NOMO-1 treated with DMSO at 0.1 percent for 48 hours (cell line): ENCODE data around the gene ZNF316.
"Not testable (repeated sequence)": the region's sequence is repeated elsewhere in the genome, so short reads cannot be mapped to it uniquely, and the experiment has no call there.

Source experiments
- DNase-seq: peaks from one replicate; lab custom pipeline; 2025; ENCODE audit not compliant: unreplicated experiment; lab: John Stamatoyannopoulos, UW

Gene ZNF316

DNA sequence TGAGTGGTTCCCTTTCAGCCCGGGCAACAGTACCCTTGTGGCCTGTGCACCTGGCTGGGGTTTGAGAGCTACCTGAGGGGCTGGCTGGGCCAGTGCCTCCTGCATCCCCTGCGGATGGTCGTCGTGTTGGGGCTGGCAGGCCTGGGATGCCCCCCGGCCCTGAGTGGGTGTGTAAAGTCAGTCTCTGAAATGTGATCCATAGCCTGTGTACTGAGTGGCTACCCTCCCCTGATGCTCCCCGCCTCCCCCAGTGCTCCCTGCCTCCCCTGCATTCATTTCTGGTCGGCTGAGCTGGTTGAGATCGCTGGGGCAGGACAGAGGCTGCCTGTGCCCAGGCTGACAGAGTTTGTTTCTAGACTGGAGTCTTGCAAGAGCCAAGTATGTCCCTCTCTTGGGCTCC, 9.3 kb downstream of the ZNF316 start:
- DNase-seq = no peak

DNA sequence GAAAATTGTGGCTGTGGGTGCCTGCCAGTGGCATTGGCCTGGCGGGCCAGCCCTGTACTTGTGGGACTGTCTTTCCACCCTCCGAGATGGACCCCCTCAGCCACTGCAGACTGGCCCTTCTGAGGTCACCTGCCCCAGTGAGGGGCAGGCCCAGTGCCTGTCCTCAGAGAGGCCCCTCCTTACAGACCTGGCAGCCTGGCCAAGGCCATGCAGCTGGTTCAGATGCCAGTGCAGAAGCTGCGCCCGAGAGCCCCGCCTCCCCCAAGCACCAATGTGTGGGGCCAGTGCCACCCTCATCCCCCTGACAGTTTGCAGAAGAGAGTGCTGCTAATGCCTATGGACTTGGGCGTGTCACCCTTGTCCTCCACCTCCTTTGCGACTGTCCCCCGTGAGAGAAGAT, 10.0 kb downstream of the ZNF316 start:
- DNase-seq = no peak

DNA sequence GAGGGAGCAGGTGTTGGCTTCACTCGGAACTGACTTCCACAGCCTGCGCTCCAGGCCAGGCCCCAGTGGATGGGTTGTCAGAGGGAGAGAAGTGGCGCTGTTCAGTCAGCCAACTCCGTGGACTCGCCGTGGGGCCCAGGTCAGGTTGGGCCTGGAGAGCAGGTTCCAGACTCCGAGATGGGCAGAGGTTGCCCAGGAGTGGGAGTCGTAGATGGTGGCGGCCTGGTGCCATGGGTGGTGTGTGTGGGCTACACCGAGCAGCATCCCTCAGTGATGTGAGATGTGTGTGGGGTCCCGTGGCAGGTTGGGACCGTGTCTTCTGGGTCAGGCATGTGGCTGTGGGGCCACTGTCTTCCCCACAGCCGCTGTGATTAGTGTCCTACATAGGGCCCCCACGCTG, 10.4 kb downstream of the ZNF316 start:
- no peak for DNase-seq

DNA sequence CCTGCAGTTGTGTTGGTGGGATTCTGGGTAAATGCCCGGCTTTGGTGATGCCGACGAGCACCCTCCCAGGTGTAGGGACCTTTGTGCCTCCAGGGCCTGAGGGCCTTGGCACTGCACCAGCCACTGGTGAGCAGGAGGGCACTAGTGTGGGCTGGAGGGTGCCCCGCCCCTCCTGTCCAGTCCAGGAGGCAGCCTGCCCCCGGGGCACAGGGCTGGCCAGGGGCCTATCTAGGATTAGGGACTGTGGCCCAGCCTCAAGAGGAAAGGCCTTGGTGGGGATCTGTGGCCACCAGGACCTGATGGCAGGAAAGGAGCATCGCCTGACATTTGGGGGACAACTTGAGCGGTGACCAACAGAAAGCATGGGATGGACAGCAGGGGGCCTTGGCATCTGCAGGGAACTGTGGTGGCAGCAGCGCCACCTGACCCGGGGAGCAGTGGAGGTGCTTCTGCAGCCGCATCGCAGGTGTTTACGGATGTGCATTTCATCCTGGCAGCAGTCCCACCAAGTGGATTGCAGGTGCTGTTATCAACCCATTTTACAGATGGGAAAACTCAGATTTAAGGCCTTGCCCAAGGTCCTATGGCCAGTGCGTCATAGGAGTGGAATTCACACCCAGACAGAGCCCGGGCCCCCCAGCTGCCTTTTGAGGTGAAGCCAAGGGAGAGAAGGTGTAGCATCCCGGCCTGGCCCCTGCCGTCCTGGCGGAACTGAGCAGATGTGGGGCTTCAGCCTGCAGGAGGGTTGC, 11.1 kb downstream of the ZNF316 start:
- DNase-seq = no peak

DNA sequence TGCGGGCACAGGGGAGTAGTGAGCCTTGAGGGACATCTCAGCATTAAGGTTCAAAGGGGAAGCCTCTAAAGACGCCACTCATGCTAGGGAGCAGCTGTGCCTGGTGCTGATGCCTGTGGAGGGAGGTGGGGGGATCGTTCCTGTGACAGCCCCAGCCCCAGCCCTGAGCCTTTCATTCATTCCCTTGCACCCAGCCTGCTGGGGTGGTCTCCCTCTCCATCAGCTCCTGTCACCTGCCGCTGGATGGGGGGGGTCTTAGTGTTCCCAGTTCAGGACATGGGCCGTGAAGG, 11.6 kb downstream of the ZNF316 start:
- DNase-seq = no peak

DNA sequence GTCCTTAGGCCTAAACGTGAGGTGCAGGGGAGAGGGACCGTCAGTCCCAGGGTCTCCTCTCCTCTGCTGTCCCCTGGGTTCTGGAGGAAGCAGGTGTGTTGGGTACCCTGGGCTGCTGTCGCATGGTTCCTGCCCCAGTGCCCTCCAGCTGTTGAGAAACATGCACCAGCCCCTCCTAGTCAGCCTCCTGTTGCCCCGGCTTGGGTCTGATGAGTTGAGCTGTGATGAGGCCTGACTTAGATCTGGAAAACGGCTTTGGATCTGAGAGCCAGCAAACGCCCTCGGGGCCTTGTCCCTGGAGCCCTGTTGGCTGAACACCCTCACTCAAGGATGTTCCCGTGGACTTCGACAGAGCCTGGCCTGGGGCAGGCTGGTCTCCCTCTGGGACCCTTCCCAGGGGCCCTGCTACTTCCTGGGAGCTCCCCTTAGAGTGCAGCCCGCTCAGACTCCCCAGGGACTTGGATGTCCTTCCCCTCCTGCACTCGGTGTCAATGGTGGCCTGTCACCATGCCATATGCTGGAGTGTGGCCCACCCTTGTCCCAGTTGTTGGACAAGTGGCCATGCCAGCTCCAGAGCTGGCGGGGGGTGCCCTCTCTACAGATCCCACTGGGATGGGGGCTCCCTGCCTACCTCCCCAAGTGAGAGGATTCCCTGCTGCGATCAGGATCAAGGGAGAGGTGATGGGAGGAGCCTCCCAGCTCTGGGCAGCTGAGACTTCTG, 12.3 kb downstream of the ZNF316 start:
- DNase-seq = no peak

DNA sequence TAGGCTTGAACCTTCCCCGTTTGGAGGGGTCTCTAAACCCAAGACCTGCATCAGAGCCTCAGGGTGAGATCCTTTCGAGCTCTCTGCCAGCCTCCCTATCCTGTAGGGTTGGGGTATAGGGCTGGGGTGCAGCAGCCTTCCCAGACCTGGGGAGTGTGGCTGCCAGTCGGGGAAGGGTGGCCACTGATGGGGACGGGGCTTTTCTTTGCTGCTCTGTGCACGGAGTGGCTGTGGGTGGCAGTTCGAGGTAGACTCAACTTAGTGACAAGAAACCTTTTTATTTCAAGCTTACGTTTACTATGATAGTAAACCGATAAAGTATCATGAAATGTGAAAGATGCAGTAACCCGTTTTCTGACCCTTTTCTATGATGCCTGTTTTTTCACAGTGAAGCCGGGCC, 13.0 kb downstream of the ZNF316 start:
- no peak for DNase-seq

DNA sequence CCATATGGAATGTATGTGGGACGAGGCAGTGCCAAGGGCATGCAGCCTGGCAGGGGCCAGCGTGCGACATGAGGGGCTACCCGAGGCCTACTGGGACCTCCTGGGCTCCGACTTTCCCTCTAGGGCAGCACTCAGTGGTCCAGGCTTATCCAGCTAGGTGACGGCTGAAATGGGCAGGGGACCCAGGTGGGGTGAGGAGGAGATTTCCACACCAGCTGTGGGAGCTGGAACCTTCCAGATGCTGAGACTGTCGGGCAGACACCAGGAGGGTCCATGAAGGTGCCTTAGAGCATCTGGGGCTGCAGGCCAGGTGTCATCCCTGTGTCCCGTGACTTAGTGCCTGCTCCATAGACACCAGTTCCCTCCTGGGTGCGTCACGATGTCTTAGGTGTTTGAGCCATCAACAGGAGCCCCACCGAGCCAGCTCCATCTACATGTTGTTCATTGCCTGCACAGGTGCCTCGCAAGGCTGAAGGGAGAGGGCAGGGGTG, 13.4 kb downstream of the ZNF316 start:
- DNase-seq = no peak

DNA sequence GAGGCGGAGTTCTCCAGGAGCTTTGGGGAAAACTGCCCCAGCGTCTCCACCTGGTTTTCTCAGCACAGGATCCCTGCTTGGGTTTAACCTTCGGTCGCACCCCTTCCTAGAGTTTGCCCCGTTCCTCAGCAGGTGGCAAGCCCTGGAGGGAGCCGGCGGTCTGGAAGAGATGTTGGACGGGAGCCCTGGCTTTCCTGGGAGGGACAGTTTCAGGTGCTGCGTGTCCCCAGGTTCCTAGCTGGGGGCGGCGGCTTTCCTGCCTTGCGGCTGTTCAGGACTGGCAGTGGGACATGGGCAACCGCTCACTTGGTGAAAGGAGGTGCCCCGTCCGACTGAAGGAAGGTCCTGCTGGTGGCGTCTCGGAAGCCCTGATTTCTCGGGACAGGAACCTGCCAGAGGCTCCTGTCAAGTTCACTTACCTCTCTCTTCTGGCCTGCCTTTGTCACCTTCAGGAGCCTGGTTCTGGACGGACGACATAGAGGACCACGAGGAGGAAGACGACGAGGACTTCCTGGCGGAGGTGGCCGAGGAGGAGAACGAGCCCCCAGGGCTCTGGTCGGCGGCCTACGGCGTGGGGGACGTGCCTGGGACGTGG, 14.8 kb downstream of the ZNF316 start:
- DNase-seq = no peak

DNA sequence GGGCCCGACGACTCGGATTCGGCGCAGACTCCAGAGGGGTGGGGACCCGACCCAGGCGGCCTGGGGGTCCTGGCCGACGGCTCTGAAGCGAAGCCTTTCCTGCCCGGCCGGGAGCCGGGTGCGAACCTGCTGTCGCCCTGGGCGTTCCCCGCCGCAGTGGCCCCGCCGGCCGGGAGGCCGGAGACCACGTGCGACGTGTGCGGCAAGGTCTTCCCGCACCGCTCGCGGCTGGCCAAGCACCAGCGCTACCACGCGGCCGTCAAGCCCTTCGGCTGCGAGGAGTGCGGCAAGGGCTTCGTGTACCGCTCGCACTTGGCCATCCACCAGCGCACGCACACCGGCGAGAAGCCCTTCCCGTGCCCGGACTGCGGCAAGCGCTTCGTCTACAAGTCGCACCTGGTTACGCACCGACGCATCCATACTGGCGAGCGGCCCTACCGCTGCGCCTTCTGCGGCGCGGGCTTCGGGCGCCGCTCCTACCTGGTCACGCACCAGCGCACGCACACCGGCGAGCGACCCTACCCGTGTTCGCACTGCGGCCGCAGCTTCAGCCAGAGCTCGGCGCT, 15.4 kb downstream of the ZNF316 start:
- no peak for DNase-seq

DNA sequence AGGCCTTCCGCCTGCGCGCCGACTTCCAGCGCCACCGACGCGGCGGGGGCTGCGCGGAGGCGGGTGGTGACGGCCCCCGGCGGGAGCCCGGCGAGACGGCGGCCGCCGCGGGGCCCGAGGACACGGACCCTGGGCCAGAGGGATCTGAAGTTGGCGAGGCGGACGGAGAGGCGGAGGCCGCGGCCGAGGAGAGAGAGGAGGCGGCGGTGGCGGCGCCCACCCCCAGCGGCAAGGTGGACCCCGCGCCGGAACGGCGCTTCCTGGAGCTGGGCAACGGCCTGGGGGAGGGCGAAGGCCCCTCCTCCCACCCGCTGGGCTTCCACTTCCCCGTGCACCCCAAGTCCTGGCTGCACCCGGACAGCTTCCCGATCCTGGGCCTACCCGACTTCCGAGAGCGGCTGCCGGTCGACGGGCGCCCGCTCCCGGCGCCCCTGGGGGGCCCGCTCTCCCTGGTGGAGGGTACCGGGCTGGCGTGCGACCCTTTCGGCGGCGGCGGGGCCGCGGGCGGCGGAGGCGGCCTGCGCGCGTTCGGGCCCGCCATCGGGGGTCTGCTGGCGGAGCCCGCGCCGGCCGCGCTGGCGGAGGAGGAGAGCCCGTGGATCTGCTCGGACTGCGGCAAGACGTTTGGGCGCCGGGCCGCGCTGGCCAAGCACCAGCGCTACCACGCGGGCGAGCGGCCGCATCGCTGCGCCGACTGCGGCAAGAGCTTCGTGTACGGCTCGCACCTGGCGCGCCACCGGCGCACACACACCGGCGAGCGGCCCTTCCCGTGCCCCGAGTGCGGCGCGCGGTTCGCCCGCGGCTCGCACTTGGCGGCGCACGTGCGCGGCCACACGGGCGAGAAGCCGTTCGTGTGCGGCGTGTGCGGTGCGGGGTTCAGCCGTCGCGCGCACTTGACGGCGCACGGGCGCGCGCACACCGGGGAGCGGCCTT, 16.2 kb downstream of the ZNF316 start:
- no peak for DNase-seq

DNA sequence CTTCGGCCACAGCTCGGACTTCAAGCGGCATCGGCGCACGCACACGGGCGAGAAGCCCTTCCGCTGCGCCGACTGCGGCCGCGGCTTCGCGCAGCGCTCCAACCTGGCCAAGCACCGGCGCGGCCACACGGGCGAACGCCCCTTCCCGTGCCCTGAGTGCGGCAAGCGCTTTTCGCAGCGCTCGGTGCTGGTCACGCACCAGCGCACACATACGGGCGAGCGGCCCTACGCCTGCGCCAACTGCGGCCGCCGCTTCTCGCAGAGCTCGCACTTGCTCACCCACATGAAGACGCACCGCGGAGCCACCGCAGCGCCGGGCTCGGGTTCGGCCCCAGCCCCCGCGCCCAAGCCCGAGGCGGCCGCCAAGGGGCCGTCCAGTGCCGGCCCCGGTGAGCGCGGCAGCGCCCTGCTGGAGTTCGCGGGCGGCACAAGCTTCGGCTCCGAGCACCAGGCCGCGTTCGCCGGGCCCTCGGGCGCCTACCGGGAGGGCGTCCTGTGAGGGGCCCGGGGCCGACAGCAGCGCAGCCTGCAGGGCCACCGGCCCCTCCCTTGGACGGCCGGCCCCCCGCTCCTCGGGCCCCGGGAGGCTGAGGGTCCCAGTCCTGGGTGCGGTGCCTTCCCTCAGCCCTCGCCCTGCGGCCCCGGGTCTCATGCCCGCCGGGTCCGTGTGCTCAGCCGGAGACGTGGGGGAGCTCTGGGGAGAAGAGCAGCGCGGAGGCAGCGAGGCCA, 17.2 kb downstream of the ZNF316 start:
- no peak for DNase-seq

DNA sequence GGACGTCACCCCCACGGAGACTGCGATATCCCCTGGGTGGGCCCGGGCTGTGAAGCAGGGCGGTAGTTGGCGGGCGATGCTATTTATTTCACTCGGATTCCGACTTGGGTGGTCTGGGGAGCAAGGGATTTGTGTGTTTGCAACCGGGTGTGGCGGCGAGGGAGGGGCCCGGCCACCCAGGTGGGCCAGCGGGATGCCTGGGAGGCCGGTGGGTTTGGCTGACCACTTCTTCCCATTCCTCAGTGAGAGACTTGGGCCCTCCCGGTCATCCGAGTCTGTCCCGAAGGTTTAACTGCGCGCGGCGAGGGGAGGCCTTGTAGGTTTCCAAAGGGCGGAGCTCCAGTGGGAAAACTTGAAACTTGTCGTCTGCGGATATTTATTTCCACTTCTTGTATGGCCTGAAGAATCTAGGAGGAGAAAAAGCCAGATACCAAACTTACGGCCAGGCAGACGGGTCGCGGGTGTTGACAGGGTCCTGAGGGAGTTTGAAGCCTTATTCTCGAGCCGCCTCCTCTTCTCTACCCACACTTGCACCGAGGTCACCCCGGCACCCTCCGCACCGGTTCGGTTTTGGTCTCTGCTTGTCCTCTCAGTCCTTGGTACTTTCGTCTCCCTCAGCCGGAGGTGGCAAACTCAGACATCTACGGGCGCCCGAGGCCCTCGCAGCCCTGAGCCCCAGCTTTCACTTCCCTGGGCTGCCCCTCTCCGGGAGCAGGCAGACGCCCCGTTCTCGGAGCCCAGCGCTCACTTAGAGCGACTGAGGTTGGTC, 17.9 kb downstream of the ZNF316 start:
- no peak for DNase-seq

DNA sequence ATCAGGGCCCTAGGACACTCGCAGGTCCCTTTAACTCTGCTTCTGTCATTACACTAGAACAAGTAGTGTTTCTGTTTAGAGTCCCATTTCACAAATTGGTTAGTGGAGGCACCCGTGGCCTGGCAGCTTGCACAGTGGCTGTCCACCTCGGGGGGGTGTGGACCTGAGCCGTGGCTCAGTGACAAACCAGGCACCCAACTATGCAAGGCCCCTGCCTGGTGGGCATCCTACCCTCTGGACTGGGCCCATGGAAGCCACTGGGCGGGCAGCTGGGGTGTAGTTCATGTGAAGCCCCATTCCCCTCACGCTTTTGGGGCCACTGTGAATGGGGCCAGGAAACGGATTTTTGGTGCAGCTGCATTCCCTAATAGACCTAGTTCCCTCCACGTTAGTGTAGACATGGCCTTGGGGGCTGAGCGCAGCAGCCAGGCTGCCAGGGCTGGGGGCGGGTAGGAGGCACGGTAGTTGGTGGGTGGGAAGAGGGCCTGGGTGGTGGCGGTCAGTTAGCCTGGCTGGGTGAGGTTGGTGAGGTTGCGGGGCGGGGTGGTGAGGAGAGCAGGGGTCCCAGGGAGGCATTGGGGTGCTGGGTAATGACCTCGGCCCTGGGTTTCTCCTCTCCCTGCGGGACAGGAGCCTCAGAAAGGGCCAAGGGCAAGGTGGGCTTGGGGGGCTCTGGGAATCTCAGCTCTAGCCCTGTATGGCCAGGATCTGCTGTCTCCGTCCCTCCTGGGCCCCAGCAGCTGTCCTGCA, 18.7 kb downstream of the ZNF316 start:
- DNase-seq = no peak

DNA sequence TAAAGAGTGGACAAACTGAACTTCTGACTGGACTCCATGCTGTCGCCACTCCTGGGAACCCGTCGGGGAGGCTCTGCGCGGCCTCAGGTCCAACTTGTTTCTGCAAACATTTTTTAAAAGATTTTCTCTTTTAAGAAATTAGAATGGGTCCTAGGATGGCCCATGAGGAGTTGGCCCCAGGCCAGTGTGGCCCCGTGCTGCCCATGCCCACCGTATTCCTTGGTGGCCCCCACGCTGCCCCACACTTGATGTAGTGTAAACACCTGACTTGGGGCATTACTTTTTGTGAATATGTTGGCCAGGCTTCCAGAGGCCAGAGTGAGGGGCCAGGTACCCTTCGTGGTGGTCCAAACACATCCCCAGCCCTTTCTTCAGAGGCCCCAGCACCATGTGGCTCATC, 19.3 kb downstream of the ZNF316 start:
- DNase-seq = no peak

DNA sequence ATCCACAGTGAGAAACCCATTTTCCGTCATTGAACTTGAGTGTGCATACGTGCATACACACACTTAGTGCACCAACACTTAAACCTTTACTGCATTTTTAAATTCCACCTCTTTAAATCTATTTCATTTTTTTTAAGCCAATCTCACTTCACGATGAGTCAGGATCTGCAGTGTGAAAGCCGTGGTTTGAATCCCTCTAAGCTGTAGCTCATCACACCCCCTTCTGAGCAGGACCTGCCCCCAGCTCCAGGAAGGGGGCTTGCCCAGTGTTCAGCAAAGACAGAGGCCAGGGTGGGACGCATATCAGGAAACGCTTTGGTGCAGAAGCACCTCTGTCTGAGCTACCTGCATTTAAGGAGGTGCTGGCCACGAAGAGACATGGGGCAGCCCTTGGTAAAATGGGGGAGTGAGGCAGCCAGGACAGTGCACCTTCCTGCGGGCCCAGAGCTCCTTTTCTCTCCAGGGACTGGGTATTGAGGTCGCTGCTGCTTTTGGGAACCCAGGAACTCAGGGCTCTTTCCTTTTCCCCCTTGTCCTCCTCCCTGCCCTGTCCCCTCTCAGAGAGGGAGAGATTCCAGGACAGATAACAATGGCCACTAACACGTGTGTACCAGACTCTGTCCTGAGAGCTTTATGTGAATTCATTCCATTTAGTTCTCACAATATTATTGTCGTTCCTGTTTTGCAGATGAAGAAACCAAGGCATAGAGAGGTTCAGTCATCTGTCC, 21.7 kb downstream of the ZNF316 start:
- no peak for DNase-seq

DNA sequence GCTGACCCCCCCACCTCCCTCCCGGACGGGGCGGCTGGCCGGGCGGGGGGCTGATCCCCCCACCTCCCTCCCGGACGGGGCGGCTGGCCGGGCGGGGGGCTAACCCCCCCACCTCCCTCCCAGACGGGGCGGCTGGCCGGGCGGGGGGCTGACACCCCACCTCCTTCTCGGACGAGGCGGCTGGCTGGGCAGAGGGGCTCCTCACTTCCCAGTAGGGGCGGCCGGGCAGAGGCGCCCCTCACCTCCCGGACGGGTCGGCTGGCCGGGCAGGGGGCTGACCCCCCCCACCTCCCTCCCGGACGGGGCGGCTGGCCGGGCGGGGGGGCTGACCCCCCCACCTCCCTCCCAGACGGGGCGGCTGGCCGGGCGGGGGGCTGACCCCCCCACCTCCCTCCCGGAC, 33.7 kb downstream of the ZNF316 start:
- DNase-seq = not testable (repeated sequence)

DNA sequence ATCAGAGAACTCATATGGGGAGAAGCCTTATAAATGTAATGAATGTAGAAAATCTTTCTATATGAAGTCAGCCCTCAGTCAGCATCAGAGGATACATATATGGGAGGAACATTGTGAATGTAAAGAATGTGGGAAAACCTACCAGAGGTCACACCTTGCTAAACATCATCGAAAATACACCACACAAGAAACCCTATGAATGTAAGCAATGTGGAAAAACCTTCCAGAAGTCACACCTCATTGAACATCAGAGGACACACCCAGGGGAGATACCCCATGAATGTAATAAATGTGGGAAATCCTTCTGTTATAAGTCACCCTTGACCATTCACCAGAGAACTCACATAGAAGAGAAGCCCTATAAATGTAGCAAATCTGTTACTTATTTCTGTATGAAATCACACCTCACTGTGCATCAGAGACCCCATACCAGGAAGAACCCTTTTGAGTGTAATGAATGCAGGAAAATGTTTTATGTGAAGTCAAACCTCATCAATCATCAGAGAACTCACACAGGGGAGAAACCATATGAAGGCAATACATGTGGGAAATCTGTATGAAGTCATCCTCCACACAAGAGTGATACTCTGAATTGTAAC, 38.8 kb downstream of the ZNF316 start:
- no peak for DNase-seq
